ENCODE data around the gene ANKRD34A.

DNA sequence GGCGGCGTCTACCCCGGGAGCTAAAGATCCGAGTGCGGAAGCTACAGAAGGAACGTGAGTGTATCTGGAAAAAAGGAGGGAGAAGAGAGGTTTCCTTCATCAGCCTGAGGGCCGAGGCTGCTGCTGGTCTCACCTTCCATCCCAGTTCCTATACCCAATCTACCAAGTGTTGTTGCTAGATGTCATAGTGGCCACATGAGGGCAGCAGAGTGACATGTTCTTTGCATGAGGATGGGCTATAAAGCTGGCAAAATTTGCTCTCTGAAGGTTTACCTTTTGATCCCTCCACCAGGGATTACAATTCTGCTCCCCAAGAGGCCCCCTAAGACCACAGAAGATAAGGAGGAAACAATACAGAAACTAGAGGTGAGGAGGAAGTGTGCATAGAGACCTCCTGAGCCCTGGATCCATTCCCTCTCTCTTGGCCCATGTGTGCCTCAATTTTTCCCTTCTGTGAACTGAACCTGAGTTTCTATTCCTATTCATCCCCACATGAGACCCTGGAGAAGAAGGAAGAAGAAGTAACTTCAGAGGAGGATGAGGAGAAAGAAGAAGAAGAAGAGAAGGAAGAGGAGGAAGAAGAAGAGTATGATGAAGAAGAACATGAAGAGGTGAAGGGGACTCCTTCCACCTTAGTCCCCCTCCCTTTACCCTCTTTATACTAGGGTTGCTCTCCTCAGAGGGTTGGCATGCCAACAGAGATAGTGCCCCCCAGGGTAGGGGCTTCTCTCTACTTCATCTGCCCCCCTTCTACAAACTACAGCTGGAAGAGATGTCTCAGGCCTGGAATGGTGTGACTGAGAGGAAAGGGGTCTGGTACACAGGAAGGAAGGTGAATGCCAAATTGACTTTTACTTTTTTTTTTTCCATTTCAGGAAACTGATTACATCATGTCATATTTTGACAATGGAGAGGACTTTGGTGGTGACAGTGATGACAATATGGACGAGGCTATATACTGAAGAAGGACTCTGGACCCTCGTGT, 13.4 kb upstream of the ANKRD34A start:
- TF ChIP-seq, protein P1, sequence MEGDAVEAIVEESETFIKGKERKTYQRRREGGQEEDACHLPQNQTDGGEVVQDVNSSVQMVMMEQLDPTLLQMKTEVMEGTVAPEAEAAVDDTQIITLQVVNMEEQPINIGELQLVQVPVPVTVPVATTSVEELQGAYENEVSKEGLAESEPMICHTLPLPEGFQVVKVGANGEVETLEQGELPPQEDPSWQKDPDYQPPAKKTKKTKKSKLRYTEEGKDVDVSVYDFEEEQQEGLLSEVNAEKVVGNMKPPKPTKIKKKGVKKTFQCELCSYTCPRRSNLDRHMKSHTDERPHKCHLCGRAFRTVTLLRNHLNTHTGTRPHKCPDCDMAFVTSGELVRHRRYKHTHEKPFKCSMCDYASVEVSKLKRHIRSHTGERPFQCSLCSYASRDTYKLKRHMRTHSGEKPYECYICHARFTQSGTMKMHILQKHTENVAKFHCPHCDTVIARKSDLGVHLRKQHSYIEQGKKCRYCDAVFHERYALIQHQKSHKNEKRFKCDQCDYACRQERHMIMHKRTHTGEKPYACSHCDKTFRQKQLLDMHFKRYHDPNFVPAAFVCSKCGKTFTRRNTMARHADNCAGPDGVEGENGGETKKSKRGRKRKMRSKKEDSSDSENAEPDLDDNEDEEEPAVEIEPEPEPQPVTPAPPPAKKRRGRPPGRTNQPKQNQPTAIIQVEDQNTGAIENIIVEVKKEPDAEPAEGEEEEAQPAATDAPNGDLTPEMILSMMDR (IDR thresholded peaks at IDR 0.05) = peak; percentile 83 to 98 (median 90)
- peak in 1 of 2 donors; percentile 22 for TF ChIP-seq POLR2A (IDR thresholded peaks at IDR 0.05)

Data from uterus (tissue), 2 donors.